HepG2 (cell line): Measurements from ENCODE around the gene CXCL10. TPM values are rescaled to one million over a fixed set of nuclear protein-coding genes. Genes with fewer than 3 reads are reported as not detected.

Source experiments
- ATAC-seq: fragments of 200-7000 bp; cut with Tn5 transposase; 3 replicates; pipeline ENCODE4 v1.9.1; 2020; ENCODE audit warnings: mild to moderate bottlenecking, moderate library complexity
- BruUV-seq: library from RNA; stranded (reverse); fragments of 400-500 nt; replicated peaks from 2 replicates; lab custom pipeline; 2021; lab: Mats Ljungman, UMichigan
- CTCF ChIA-PET: fragments of 300-600 bp; formaldehyde crosslinking; extraction: SDS; loops from one replicate; lab custom pipeline; 2021; ENCODE audit warnings: low total read pairs, inconsistent platforms, low intra/inter-chr PET ratio; lab: Yijun Ruan, JAX
- POLR2A ChIA-PET: fragments of 350-600 bp; sonication (Branson Sonifier 250); formaldehyde crosslinking; loops from one replicate; lab custom pipeline; 2020; ENCODE audit warnings: antibody characterized with exemption, inconsistent platforms; lab: Yijun Ruan, JAX
- DNase-seq: peaks from one replicate; pipeline ENCODE4 v3.0.0-alpha.2; 2015; ENCODE audit warnings: low spot score
- FAIRE-seq: peaks from 3 replicates; lab custom pipeline; 2011; peaks lifted over from hg19 to GRCh38; lab: Jason Lieb, UNC
- H2AFZ ChIP-seq: one replicate; pipeline ENCODE4 v1.6.1; 2011; ENCODE audit warnings: low read length, inconsistent platforms
- H3K27ac ChIP-seq: fragments of 300-600 bp; 3 replicates; pipeline ENCODE4 v1.8.0; 2011; ENCODE audit warnings: mixed run types, mild to moderate bottlenecking, mixed read lengths, low read length, inconsistent platforms; ENCODE audit not compliant: insufficient read depth; ENCODE audit errors: extremely low read length
- H3K27me3 ChIP-seq, 2 experiments: fragments of 200-600 bp in 1 of 2; 2 replicates in 1 of 2; 3 replicates in 1 of 2; pipeline versions ENCODE4 v1.6.0 to v1.8.0; 2011; ENCODE audit warnings: low read length in 2 of 2, mild to moderate bottlenecking in 2 of 2, moderate library complexity in 2 of 2, inconsistent platforms in 1 of 2; ENCODE audit not compliant: insufficient read depth in 2 of 2, control insufficient read depth in 1 of 2
- H3K36me3 ChIP-seq, 2 experiments: fragments of 200-600 bp in 1 of 2; replicated peaks in 1 of 2; 2 replicates in 1 of 2; 3 replicates in 1 of 2; pipeline versions ENCODE4 v1.5.1 to v1.8.0; 2011; ENCODE audit warnings: low read length in 2 of 2, inconsistent platforms in 1 of 2; ENCODE audit not compliant: insufficient read depth in 2 of 2, control insufficient read depth in 1 of 2
- H3K4me1 ChIP-seq: 2 replicates; pipeline ENCODE4 v1.5.1; 2012; ENCODE audit warnings: low read length, inconsistent platforms; ENCODE audit not compliant: insufficient read depth
- H3K4me2 ChIP-seq: 2 replicates; pipeline ENCODE4 v1.6.0; 2011; ENCODE audit warnings: low read depth, low read length, inconsistent platforms
- H3K4me3 ChIP-seq, 3 experiments: fragments of 200-600 bp in 1 of 3; sonication (generic), shearing (Covaris generic) in 1 of 3; replicated peaks in 1 of 3; 2 replicates each; pipeline ENCODE4 v1.5.1; 2011 to 2016; ENCODE audit warnings: low read length in 3 of 3, inconsistent platforms in 2 of 3, low read depth in 2 of 3, mild to moderate bottlenecking in 2 of 3, control low read depth in 1 of 3, mixed read lengths in 1 of 3; ENCODE audit not compliant: insufficient read depth in 1 of 3
- H3K79me2 ChIP-seq: one replicate; pipeline ENCODE4 v1.6.1; 2011; ENCODE audit warnings: low read length, inconsistent platforms; ENCODE audit not compliant: insufficient read depth
- H3K9ac ChIP-seq: 2 replicates; pipeline ENCODE4 v1.6.0; 2011; ENCODE audit warnings: mild to moderate bottlenecking, low read depth, low read length, inconsistent platforms; ENCODE audit not compliant: insufficient read depth
- H3K9me3 ChIP-seq: 2 replicates; pipeline ENCODE4 v1.5.1; 2012; ENCODE audit warnings: mild to moderate bottlenecking, low read length
- H4K20me1 ChIP-seq: 2 replicates; pipeline ENCODE4 v1.6.0; 2011; ENCODE audit warnings: inconsistent platforms, mild to moderate bottlenecking, low read length, moderate library complexity; ENCODE audit not compliant: insufficient read depth
- FOXK1 ChIP-seq: sonication (generic); formaldehyde crosslinking; IDR thresholded peaks from 2 replicates; pipeline ENCODE4 v1.4.0; 2020; ENCODE audit warnings: low read depth, missing genetic modification reagents, borderline replicate concordance
- KAT7 ChIP-seq: IDR thresholded peaks from 2 replicates; pipeline ENCODE4 v1.6.1; 2018; ENCODE audit warnings: borderline replicate concordance, missing compliant biosample characterization
- KLF12 ChIP-seq: sonication (generic); formaldehyde crosslinking; IDR thresholded peaks from 2 replicates; pipeline ENCODE4 v1.4.0; 2020; ENCODE audit warnings: missing genetic modification reagents, borderline replicate concordance
- NKX3-1 ChIP-seq: sonication (generic); formaldehyde crosslinking; IDR thresholded peaks from 2 replicates; pipeline ENCODE4 v1.5.0; 2020; ENCODE audit warnings: missing genetic modification reagents
- POLR2AphosphoS2 ChIP-seq: IDR thresholded peaks from 2 replicates; pipeline ENCODE4 v1.6.1; 2011; ENCODE audit warnings: low read depth, low read length, improper control_type of control experiment
- SP2 ChIP-seq: sonication (generic); formaldehyde crosslinking; IDR thresholded peaks from 2 replicates; pipeline ENCODE4 v1.5.1; 2020; ENCODE audit warnings: mild to moderate bottlenecking, missing genetic modification reagents
- WIZ ChIP-seq: sonication (generic); formaldehyde crosslinking; IDR thresholded peaks from 2 replicates; pipeline ENCODE4 v1.5.1; 2020; ENCODE audit warnings: mild to moderate bottlenecking, missing genetic modification reagents
- ZBTB42 ChIP-seq: sonication (generic); formaldehyde crosslinking; IDR thresholded peaks from 2 replicates; pipeline ENCODE4 v1.5.0; 2020; ENCODE audit warnings: mild to moderate bottlenecking, missing genetic modification reagents
- ZFP90 ChIP-seq: sonication (generic); formaldehyde crosslinking; IDR thresholded peaks from 2 replicates; pipeline ENCODE4 v1.8.0; 2022; ENCODE audit warnings: missing genetic modification reagents, mild to moderate bottlenecking, inconsistent platforms, borderline replicate concordance
- ZNF207 ChIP-seq: fragments of 450-650 bp; IDR thresholded peaks from 2 replicates; pipeline ENCODE4 v1.6.1; 2016; ENCODE audit warnings: antibody characterized with exemption, borderline replicate concordance
- ZNF382 ChIP-seq: sonication (generic); formaldehyde crosslinking; IDR thresholded peaks from 2 replicates; pipeline ENCODE4 v1.5.0; 2020; ENCODE audit warnings: missing genetic modification reagents, mild to moderate bottlenecking, borderline replicate concordance
- ZNF562 ChIP-seq: sonication (generic); formaldehyde crosslinking; IDR thresholded peaks from 2 replicates; pipeline ENCODE4 v1.8.0; 2022; ENCODE audit warnings: missing genetic modification reagents, borderline replicate concordance
- WGBS: methylation state at CpG from one replicate; pipeline ENCODE4 v1.1.6; 2017; ENCODE audit warnings: low lambda C conversion rate; 5-methylcytosine and 5-hydroxymethylcytosine counted together
- in situ Hi-C: cut with HindIII; loops from 2 replicates; pipeline ENCODE4 v1.10.0; 2017; ENCODE audit warnings: low pct_unique_long_range_greater_than_20kb; ENCODE audit not compliant: extremely low pct_ligation_motif_present
- intact Hi-C: fragments of 100-400 bp; cut with micrococcal nuclease; formaldehyde crosslinking; loops from one replicate; pipeline ENCODE4 v1.10.0; 2022; ENCODE audit not compliant: unreplicated experiment
- polyA plus RNA-seq, 8 experiments: library from polyadenylated mRNA; depleted of rRNA in 3 of 8; stranded (reverse) in 7 of 8; unstranded in 1 of 8; fragments of >200 nt; fragmentation: Illumina TruSeq in 4 of 8; extraction: Trizol in 4 of 8; gene quantifications; 2 replicates each; pipeline versions ENCODE4 v1.2.1 to v1.2.3, GENCODE V29; 2011 to 2016; ENCODE audit warnings: low read depth in 4 of 8, missing spikeins in 1 of 8, mixed read lengths in 1 of 8; ENCODE audit not compliant: insufficient read depth in 1 of 8
- total RNA-seq, 5 experiments: library from RNA; depleted of rRNA; stranded (reverse); fragments of >200 nt; fragmentation: Illumina TruSeq; extraction: Trizol; gene quantifications; 2 replicates each; pipeline ENCODE4 v1.2.3, GENCODE V29; 2016; ENCODE audit warnings: low read depth in 1 of 5
- TF ChIP-seq, protein P1 (sequence below): sonication (generic); formaldehyde crosslinking; IDR thresholded peaks from 2 replicates; pipeline ENCODE4 v1.4.0; 2020; ENCODE audit warnings: mild to moderate bottlenecking, missing genetic modification reagents, borderline replicate concordance

Gene CXCL10
- total and polyA plus RNA-seq, 2 of the 13 experiments (the other 11 are each of a cell fraction or from before 2014, with no cell fraction given): not detected

GRCh38 chr4:76011018-76011670 lies 12.2 kb downstream of the CXCL10 start (continued):
- no peak for TF ChIP-seq ZBTB42 (CRISPR knock-in tag)
- TF ChIP-seq, protein P1, sequence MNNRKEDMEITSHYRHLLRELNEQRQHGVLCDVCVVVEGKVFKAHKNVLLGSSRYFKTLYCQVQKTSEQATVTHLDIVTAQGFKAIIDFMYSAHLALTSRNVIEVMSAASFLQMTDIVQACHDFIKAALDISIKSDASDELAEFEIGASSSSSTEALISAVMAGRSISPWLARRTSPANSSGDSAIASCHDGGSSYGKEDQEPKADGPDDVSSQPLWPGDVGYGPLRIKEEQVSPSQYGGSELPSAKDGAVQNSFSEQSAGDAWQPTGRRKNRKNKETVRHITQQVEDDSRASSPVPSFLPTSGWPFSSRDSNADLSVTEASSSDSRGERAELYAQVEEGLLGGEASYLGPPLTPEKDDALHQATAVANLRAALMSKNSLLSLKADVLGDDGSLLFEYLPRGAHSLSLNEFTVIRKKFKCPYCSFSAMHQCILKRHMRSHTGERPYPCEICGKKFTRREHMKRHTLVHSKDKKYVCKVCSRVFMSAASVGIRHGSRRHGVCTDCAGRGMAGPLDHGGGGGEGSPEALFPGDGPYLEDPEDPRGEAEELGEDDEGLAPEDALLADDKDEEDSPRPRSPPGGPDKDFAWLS (CRISPR knock-in tag): no peak
- TF ChIP-seq, all 625 proteins: peak for 0

GRCh38 chr4:76010576-76010975 lies 12.7 kb downstream of the CXCL10 start:
- in situ Hi-C loops: no loop called here
- intact Hi-C loops: no loop called here
- no peak overlapping the region for H3K4me3 ChIP-seq
- no peak for TF ChIP-seq KLF12 (CRISPR knock-in tag)
- no peak for TF ChIP-seq FOXK1 (CRISPR knock-in tag)
- TF ChIP-seq POLR2AphosphoS2: no peak
- TF ChIP-seq ZNF382 (CRISPR knock-in tag): no peak
- TF ChIP-seq ZFP90 (CRISPR knock-in tag): no peak
- no peak for TF ChIP-seq ZNF207
- TF ChIP-seq KAT7: no peak
- TF ChIP-seq ZNF562 (CRISPR knock-in tag): no peak
- TF ChIP-seq WIZ (CRISPR knock-in tag): no peak
- no peak for TF ChIP-seq NKX3-1 (CRISPR knock-in tag)
- TF ChIP-seq SP2: no peak
- ChIA-PET POLR2A (no interaction called here), CTCF (no interaction called here)
- no peak overlapping the region for H2AFZ ChIP-seq
- H3K4me2 ChIP-seq: no peak overlapping the region
- no peaks in the 10 kb centered on the region for H3K36me3 ChIP-seq
- H3K4me1 ChIP-seq: no peaks in the 10 kb centered on the region
- FAIRE-seq: no peak
- H3K9me3 ChIP-seq: no peaks in the 10 kb centered on the region
- H4K20me1 ChIP-seq: no peaks in the 10 kb centered on the region
- no peak for ATAC-seq
- H3K79me2 ChIP-seq: no peaks in the 10 kb centered on the region
- WGBS: 63% methylated on average over 13 of the region's 13 CpGs
- no peak overlapping the region for H3K27ac ChIP-seq
- no peak overlapping the region for H3K9ac ChIP-seq
- DNase-seq: no peak
- H3K27me3 ChIP-seq: no peaks in the 10 kb centered on the region; a peak in 1 of 5 replicates
- BruUV-seq: no TSS peak
